K562 (cell line): Measurements from ENCODE around the gene HRC. TPM values are rescaled to one million over a fixed set of nuclear protein-coding genes. Genes with fewer than 3 reads are reported as not detected.

Source experiments
- GABPA ChIP-seq: fragments of 200-800 bp; sonication (Bioruptor generic); conservative IDR thresholded peaks from 2 replicates; pipeline ENCODE4 v1.6.1; 2016; ENCODE audit warnings: low read depth, missing genetic modification characterization, missing compliant biosample characterization
- HLTF ChIP-seq: fragments of 450-650 bp; IDR thresholded peaks from 2 replicates; pipeline ENCODE4 v1.6.1; 2016
- KDM1A ChIP-seq, 2 experiments: fragments of 450-650 bp; IDR thresholded peaks; 2 replicates each; pipeline ENCODE4 v1.6.1; 2016; ENCODE audit warnings: mild to moderate bottlenecking in 2 of 2
- ZNF174 ChIP-seq: fragments of 250-450 bp; sonication (Bioruptor Pico); IDR thresholded peaks from 2 replicates; pipeline ENCODE4 v1.4.0; 2020; ENCODE audit warnings: mild to moderate bottlenecking
- ZNF274 ChIP-seq: IDR thresholded peaks from 2 replicates; pipeline ENCODE4 v1.6.1; 2011; ENCODE audit warnings: low read depth, mild to moderate bottlenecking, low read length, moderate library complexity, borderline replicate concordance
- ZNF766 ChIP-seq: fragments of 200-800 bp; sonication (Bioruptor generic); conservative IDR thresholded peaks from 2 replicates; pipeline ENCODE4 v1.6.1; 2016; ENCODE audit warnings: missing genetic modification characterization, missing compliant biosample characterization
- polyA plus RNA-seq, 8 experiments: library from polyadenylated mRNA; depleted of rRNA in 4 of 8; stranded (reverse) in 5 of 8; unstranded in 3 of 8; fragments of >200 nt; fragmentation: Nextera tagmentation in 2 of 8; fragmentation: Illumina TruSeq in 1 of 8; extraction: Ambion mirVana in 2 of 8; extraction: Trizol in 1 of 8; gene quantifications; 2 replicates each; pipeline versions ENCODE4 v1.2.1 to v1.2.3, GENCODE V29; 2011 to 2014; ENCODE audit warnings: inconsistent platforms in 1 of 8, missing spikeins in 1 of 8
- total RNA-seq, 7 experiments: library from RNA; depleted of rRNA in 6 of 7; stranded (reverse); fragments of >200 nt in 6 of 7; fragmentation: Illumina TruSeq in 2 of 7; extraction: Trizol in 2 of 7; gene quantifications; 2 replicates each; pipeline versions ENCODE4 v1.2.1 to v1.2.3, GENCODE V29; 2011 to 2021; ENCODE audit warnings: low replicate concordance in 1 of 7
- TF ChIP-seq, protein P1 (sequence below): fragments of 250-450 bp; sonication (Bioruptor Pico); IDR thresholded peaks from 2 replicates; pipeline ENCODE4 v1.5.0; 2021
- TF ChIP-seq, protein P2 (sequence below): fragments of 450-650 bp; IDR thresholded peaks from 2 replicates; pipeline ENCODE4 v1.6.1; 2016; ENCODE audit warnings: low read depth
- TF ChIP-seq, protein P3 (sequence below): fragments of 450-650 bp; conservative IDR thresholded peaks from 2 replicates; pipeline ENCODE4 v1.6.1; 2016; ENCODE audit warnings: missing genetic modification characterization, low read depth, mild to moderate bottlenecking, missing compliant biosample characterization, moderate library complexity
- TF ChIP-seq, protein P4 (sequence below): fragments of 450-650 bp; formaldehyde crosslinking; conservative IDR thresholded peaks from 2 replicates; pipeline ENCODE4 v1.4.0; 2022; ENCODE audit warnings: mild to moderate bottlenecking, missing genetic modification characterization
- TF ChIP-seq, protein P5 (sequence below): sonication (generic); formaldehyde crosslinking; IDR thresholded peaks from 2 replicates; pipeline ENCODE4 v1.8.0; 2022; ENCODE audit warnings: mild to moderate bottlenecking, missing genetic modification reagents
- TF ChIP-seq, protein P6 (sequence below): fragments of 450-650 bp; IDR thresholded peaks from 2 replicates; pipeline ENCODE4 v1.6.1; 2016; ENCODE audit warnings: mild to moderate bottlenecking

The HRC gene
- total and polyA plus RNA-seq, 9 of the 15 experiments (the other 6 are each of a cell fraction or from before 2014, with no cell fraction given) = 0.66 to 18.7 (median 13.1) TPM

DNA sequence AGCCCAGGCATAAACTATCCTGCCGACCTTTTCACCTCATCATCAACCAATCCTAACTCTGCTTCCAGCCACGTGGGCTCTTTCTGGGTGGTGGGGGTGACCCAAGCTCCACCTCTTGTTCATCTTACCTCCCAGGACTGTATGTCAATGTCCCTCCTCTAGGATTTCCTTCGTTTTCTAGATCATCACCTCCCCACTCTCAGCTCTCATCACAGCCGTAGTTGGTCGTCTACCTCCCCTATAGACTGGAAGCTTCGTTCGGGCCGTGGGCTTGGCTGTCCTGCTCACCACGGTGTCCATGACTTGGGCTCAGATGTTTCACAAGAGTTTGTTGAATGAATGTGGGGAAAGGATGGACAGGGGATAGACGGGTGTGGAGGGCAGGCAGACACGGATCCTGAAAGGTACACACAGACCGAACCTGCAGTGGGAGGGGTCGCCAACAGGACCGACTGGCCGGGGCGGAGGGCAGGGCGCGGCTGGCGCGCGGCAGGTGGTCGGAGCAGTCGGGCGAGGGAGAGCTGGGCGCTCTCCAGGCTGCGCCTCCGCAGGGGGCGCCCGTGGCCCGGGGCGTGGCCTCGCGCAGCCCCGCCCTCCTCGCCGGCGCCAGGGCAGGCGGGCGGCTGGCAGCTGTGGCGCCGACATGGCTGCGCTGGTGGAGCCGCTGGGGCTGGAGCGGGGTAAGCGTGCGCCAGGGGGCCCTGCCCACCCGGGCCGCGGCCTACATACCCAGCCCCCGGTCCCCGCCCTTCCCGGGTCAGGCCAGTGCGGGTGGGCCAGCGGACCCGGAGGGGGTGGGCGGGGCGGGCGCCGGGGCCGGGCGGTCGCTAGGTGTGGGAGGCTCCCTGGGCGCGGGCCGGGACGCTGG, 41.2 kb downstream of the HRC start, which contains the start of gene LIN7B (continued):
- TF ChIP-seq, protein P1, sequence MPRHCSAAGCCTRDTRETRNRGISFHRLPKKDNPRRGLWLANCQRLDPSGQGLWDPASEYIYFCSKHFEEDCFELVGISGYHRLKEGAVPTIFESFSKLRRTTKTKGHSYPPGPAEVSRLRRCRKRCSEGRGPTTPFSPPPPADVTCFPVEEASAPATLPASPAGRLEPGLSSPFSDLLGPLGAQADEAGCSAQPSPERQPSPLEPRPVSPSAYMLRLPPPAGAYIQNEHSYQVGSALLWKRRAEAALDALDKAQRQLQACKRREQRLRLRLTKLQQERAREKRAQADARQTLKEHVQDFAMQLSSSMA (CRISPR knock-in tag) = no peak
- TF ChIP-seq, protein P2, sequence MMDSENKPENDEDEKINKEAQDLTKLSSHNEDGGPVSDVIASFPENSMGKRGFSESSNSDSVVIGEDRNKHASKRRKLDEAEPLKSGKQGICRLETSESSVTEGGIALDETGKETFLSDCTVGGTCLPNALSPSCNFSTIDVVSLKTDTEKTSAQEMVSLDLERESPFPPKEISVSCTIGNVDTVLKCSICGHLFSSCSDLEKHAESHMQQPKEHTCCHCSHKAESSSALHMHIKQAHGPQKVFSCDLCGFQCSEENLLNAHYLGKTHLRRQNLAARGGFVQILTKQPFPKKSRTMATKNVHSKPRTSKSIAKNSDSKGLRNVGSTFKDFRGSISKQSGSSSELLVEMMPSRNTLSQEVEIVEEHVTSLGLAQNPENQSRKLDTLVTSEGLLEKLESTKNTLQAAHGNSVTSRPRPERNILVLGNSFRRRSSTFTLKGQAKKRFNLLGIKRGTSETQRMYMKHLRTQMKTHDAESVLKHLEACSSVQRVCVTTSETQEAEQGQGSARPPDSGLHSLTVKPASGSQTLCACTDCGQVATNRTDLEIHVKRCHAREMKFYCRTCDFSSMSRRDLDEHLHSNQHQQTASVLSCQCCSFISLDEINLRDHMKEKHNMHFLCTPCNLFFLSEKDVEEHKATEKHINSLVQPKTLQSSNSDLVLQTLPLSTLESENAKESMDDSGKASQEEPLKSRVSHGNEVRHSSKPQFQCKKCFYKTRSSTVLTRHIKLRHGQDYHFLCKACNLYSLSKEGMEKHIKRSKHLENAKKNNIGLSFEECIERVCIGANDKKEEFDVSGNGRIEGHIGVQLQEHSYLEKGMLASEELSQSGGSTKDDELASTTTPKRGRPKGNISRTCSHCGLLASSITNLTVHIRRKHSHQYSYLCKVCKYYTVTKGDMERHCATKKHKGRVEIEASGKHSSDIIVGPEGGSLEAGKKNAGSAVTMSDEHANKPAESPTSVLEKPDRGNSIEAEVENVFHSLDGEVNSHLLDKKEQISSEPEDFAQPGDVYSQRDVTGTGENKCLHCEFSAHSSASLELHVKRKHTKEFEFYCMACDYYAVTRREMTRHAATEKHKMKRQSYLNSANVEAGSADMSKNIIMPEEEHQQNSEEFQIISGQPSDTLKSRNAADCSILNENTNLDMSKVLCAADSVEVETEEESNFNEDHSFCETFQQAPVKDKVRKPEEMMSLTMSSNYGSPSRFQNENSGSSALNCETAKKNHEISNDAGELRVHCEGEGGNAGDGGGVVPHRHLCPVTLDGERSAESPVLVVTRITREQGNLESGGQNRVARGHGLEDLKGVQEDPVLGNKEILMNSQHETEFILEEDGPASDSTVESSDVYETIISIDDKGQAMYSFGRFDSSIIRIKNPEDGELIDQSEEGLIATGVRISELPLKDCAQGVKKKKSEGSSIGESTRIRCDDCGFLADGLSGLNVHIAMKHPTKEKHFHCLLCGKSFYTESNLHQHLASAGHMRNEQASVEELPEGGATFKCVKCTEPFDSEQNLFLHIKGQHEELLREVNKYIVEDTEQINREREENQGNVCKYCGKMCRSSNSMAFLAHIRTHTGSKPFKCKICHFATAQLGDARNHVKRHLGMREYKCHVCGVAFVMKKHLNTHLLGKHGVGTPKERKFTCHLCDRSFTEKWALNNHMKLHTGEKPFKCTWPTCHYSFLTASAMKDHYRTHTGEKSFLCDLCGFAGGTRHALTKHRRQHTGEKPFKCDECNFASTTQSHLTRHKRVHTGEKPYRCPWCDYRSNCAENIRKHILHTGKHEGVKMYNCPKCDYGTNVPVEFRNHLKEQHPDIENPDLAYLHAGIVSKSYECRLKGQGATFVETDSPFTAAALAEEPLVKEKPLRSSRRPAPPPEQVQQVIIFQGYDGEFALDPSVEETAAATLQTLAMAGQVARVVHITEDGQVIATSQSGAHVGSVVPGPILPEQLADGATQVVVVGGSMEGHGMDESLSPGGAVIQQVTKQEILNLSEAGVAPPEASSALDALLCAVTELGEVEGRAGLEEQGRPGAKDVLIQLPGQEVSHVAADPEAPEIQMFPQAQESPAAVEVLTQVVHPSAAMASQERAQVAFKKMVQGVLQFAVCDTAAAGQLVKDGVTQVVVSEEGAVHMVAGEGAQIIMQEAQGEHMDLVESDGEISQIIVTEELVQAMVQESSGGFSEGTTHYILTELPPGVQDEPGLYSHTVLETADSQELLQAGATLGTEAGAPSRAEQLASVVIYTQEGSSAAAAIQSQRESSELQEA = no peak; the same call in 1 of the 2 replicates
- TF ChIP-seq HLTF = no peak
- TF ChIP-seq, protein P3, sequence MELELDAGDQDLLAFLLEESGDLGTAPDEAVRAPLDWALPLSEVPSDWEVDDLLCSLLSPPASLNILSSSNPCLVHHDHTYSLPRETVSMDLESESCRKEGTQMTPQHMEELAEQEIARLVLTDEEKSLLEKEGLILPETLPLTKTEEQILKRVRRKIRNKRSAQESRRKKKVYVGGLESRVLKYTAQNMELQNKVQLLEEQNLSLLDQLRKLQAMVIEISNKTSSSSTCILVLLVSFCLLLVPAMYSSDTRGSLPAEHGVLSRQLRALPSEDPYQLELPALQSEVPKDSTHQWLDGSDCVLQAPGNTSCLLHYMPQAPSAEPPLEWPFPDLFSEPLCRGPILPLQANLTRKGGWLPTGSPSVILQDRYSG (tag) = no peak; the same call in 1 of the 2 replicates
- TF ChIP-seq, protein P4, sequence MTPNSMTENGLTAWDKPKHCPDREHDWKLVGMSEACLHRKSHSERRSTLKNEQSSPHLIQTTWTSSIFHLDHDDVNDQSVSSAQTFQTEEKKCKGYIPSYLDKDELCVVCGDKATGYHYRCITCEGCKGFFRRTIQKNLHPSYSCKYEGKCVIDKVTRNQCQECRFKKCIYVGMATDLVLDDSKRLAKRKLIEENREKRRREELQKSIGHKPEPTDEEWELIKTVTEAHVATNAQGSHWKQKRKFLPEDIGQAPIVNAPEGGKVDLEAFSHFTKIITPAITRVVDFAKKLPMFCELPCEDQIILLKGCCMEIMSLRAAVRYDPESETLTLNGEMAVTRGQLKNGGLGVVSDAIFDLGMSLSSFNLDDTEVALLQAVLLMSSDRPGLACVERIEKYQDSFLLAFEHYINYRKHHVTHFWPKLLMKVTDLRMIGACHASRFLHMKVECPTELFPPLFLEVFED (CRISPR knock-in tag) = no peak
- TF ChIP-seq, protein P5, sequence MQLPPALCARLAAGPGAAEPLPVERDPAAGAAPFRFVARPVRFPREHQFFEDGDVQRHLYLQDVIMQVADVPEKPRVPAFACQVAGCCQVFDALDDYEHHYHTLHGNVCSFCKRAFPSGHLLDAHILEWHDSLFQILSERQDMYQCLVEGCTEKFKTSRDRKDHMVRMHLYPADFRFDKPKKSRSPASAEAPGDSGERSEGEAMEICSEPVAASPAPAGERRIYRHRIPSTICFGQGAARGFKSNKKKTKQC (CRISPR knock-in tag) = no peak
- TF ChIP-seq ZNF174 (CRISPR knock-in tag) = no peak
- TF ChIP-seq GABPA (tag) = no peak
- TF ChIP-seq, protein P6, sequence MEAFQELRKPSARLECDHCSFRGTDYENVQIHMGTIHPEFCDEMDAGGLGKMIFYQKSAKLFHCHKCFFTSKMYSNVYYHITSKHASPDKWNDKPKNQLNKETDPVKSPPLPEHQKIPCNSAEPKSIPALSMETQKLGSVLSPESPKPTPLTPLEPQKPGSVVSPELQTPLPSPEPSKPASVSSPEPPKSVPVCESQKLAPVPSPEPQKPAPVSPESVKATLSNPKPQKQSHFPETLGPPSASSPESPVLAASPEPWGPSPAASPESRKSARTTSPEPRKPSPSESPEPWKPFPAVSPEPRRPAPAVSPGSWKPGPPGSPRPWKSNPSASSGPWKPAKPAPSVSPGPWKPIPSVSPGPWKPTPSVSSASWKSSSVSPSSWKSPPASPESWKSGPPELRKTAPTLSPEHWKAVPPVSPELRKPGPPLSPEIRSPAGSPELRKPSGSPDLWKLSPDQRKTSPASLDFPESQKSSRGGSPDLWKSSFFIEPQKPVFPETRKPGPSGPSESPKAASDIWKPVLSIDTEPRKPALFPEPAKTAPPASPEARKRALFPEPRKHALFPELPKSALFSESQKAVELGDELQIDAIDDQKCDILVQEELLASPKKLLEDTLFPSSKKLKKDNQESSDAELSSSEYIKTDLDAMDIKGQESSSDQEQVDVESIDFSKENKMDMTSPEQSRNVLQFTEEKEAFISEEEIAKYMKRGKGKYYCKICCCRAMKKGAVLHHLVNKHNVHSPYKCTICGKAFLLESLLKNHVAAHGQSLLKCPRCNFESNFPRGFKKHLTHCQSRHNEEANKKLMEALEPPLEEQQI = no peak
- TF ChIP-seq ZNF766 (CRISPR knock-in tag) = no peak
- TF ChIP-seq ZNF274 = no peak
- no peak for TF ChIP-seq KDM1A (IDR thresholded peaks at IDR 0.05)
